Ovary (tissue), 3 donors: Measurements from ENCODE around the gene COQ7.

Experiments
- EP300 ChIP-seq: sonication (generic); formaldehyde crosslinking; IDR thresholded peaks from one replicate; pipeline ENCODE4 v1.6.1; 2017; ENCODE audit warnings: antibody characterized with exemption
- POLR2A ChIP-seq: fragments of 450-650 bp; IDR thresholded peaks from one replicate; pipeline ENCODE4 v1.6.1; 2017; ENCODE audit warnings: antibody characterized with exemption, mild to moderate bottlenecking, moderate library complexity
- TF ChIP-seq, protein P1 (sequence below), 3 donors: fragments of 450-650 bp in 2 of 3; fragments of 200-600 bp in 1 of 3; IDR thresholded peaks; one replicate each; pipeline versions ENCODE4 v1.5.1 to v1.8.0; 2016 to 2022; ENCODE audit warnings: antibody characterized with exemption in 3 of 3, mild to moderate bottlenecking in 1 of 3
- donor health status: DM: no; HTN: no; CAD: no.

- no peak for TF ChIP-seq POLR2A
- TF ChIP-seq, protein P1, sequence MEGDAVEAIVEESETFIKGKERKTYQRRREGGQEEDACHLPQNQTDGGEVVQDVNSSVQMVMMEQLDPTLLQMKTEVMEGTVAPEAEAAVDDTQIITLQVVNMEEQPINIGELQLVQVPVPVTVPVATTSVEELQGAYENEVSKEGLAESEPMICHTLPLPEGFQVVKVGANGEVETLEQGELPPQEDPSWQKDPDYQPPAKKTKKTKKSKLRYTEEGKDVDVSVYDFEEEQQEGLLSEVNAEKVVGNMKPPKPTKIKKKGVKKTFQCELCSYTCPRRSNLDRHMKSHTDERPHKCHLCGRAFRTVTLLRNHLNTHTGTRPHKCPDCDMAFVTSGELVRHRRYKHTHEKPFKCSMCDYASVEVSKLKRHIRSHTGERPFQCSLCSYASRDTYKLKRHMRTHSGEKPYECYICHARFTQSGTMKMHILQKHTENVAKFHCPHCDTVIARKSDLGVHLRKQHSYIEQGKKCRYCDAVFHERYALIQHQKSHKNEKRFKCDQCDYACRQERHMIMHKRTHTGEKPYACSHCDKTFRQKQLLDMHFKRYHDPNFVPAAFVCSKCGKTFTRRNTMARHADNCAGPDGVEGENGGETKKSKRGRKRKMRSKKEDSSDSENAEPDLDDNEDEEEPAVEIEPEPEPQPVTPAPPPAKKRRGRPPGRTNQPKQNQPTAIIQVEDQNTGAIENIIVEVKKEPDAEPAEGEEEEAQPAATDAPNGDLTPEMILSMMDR (IDR thresholded peaks at IDR 0.05) = no peak
- no peak for TF ChIP-seq EP300
Observed at GRCh38 chr16:19092653-19093410, 25.4 kb downstream of the COQ7 start.
